CD4-positive, alpha-beta T cell treated with Interleukin-21 for 1 hour (primary cell): Measurements from ENCODE around the gene FKBP3.
"Not testable (repeated sequence)": the region's sequence is repeated elsewhere in the genome, so short reads cannot be mapped to it uniquely, and the experiment has no call there.

Experiments used
- DNase-seq: peaks from one replicate; pipeline ENCODE4 v3.0.0-alpha.2; 2020

The FKBP3 gene

DNA sequence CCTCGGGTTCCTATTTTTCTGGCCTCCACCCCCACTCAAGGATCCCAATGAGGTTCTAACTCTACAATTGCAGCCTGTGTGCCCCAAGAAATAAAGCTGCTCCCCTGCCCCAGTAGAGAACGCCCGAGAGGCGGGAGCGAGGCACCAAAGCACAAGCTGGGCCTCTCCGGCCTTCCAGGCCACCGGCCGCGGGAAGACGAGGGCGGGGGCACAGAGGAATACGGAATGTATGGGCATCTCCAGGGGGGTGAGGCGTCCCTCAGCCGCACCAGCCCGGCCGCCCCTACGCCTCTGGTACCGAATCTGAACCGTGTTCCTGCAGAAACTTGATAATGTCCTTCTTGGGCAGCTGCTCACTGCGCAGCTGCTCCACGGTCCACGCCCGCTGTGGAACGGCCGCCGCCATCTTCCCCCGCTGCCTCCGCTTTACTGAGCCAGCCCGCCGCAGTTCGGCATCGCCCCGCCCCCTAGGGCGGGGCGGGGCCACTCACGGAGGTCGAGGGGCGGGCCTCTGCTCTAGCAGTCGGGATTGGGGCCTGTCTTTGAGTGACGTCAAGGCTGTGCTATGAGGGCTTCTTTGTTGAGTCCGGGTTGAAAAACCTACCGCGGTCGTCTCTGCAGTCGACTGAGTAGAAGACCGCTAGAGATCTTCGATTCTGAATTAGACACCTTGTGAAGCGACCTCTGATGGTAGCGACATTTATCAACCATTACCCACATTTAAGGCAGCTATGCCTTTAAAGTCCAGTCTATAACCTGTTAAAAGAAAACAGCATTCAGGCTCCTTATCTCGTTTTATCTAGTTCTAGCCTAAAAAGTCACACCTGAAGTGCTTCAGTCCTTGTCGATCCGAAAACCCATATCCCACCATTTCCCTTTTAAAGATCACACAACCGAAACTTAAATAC lies at the start of gene FKBP3:
Gene FKBP3 (minus strand): TSS at position 431 of the 908 bp plus-strand sequence. CDS start 25 bp downstream, at position 406.
- peak; percentile 98 for DNase-seq

DNA sequence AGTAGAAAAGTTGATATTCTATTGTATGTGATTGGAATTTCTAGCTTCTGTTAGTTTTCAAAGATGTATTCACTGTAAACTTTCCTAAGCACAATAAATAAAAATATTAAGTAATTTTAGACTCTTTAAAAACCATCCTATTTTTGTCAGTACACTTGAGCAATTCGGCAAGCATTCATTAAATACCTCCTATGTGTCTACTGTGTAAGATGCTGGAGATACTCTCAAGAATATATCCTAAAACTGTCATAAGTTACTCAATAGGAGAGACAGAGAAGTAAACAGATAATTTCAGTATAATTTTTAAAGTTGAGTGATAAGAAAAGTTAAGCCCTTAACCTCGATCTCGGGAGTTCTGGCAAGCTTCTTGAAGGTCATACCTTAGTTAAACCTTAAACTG lies 47.5 kb upstream of the FKBP3 start:
- no peak for DNase-seq

DNA sequence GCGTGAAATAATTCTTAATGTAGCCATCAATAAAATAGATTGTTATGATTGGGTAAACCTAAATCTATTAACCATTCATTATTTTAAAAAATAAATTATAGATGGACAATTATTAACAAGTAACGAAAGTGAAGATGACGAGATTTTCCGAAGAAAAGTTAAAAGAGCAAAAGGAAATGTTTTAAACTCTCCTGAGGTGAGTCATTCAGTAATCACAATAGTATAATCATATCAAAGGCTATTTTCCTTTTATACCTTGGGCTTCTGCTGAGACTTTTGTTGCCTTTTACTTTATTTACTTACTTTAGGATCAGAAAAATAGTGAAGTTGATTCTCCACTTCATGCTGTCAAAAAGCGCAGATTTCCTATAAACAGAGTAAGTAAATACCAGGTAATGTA lies 47.0 kb upstream of the FKBP3 start:
- no peak for DNase-seq

DNA sequence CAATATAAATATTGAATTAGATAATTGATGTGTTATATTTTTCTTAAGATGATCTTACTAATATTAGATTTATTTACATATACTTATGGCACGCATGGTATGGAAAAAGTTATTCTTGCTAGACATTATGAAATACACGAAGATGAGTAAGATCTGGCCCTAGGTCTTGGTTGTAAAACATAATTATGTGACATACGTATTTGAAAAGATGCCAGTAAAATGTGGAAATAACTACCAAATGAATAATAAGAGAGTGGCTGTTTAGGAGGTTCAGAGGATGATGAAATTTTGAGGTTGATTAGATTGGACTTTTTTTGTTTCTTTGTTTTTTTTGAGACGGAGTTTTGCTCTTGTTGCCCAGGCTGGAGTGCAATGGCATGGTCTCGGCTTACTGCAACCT lies 42.8 kb upstream of the FKBP3 start:
- DNase-seq, result no peak

DNA sequence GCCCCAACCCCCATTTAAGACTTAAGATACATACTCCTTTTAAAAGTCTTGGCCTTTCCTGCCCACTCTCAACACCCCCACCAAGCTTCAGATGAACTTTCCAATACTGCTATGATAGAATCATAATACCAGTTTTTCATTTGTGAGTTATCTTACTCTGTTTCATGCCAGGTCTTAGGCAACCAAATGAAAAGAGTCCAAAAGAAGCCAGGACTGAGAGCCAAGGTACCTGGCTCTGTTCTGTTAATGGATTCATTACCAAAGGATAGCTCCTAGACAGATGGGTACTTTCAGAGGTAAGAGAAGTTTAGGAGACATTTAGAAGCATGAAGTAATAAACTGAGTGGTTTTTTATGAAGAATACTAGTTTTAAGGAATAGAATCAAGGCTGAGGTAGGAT lies 35.6 kb upstream of the FKBP3 start:
- no peak for DNase-seq

DNA sequence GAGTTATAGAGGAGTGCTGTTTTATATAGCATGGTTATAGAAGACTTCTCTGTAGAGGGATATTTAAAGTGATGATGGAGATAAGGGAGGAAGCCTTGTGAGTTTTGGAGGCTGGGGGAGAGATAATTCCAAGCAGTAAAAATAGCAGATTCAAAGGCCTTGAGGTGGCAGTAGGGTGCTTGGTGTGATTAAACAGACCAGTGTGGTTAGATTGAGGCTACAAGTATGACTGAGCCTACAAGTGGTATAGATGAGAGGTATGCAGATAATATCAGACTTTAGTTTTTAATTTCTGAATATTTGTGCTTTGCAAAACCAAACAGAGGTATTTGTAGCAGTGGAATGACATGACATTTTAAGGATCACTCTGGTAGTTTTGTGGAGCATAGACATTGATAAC lies 21.8 kb upstream of the FKBP3 start:
- DNase-seq, result no peak

DNA sequence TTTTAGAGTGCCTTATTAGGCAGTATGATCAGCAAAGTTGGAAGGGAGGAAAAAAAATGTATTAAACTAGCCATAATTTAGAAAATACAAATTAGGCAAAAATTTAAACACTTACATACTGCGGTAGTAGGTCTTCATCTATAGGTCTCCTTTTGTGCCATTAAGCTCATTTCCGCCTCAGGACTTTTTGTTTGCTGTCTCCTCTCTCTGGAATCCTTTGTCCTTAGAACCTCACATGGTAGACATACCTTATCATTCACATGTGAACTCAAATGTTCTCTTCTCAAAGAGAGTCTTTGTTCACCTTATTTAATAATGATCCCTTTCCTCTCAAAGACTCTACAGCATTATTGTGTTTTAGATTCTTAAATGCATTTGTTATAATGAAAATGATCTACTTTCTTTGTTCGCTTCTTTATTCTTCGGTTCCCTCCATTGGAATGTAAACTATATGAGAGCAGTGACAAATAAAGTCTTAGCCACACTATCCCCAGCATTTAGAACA lies 16.2 kb upstream of the FKBP3 start:
- DNase-seq, result no peak

DNA sequence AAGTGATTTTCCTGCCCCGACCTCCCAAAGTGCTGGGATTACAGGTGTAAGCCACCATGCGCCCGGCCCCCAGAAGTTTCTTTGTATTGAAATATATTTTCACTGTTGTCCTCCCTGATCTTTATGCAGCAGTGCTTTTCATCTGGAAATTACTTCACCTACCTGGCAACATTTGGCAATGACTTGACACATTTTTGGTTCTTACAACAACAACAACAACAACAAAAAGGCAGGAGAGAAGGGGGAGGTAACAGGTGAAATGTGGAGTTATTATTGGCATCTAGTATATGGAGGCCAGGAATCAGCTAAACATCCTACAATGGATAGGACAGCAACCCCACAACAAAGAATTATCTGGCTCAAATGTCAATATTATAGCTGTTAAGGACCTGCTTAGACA lies 15.3 kb upstream of the FKBP3 start:
- DNase-seq, result no peak

DNA sequence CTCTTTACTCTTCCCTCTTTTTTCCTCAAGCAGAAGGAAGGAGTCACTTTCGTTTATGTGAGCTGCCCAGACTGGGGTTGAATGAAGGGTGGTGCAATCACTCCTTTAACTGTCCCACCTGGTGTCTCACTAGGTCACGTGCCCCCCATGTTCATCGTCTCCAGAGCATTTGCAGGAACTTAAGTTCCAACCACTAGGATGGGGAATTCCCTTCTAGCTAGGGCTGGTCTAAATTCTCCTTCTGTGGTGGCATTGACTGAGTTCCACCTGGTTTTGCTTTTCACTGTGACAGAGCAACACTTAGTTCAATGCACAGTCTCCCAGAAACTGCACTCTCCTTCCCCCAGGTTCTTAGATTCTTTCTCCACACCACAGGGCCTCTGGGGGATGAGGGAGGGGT lies 10.9 kb upstream of the FKBP3 start:
- DNase-seq, result no peak

DNA sequence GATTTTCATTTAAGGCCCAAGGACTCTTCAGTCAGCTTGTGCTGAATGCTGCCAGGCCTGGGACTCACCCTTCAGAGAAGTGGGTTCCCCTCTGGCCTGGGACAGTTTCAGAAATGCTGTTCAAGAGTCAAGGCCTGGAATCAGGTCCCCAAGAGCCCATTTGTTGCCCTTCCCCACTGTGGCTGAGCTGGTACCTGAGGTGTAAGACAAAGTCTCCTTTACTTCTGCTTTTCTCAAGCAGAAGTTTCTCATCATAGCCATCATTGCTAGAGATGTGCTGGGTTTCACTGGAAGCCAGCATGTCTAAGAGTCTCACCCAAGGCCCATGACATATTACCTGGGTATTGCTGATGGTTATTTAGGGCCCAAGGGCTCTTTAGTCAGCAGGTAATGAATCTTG lies 10.4 kb upstream of the FKBP3 start:
- DNase-seq, result no peak

DNA sequence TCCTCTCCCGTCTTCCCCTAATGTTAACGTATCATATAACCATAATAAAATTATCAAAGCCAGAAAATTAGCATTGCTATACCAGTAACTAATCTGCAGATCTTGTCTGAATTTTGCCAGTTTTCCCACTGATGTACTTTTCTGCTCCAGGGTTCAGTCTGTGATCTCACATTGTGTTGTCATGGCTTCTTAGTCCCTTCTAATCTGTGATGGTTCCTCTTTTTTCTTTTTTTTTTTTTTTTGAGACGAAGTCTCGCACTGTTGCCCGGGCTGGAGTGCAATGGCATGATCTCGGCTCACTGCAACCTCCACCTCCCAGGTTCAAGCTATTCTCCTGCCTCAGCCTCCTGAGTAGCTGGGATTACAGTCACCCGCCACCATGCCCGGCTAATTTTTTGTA lies 7.8 kb upstream of the FKBP3 start:
- DNase-seq, result not testable (repeated sequence)

DNA sequence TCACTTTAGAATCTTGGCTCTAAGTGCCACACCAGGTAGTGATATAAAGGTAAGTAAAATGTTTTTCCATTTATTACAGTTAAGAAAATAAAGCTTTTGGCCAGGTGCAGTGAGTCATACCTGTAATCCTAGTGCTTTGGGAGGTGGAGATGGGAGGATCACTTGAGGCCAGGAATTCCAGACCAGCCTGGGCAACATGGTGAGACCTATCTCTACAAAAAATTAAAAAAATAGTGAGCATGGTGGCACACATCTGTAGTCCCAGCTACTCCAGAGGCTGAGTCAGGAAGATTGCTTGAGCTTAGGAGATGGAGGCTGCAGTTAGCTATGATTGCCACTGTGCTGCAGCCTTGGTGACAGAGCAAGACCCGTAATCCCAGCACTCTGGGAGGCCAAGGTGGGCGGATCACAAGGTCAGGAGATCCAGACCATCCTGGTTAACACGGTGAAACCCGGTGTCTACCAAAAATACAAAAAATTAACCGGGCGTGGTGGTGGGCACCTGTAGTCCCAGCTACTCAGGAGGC lies 6.4 kb upstream of the FKBP3 start:
- DNase-seq, result no peak

DNA sequence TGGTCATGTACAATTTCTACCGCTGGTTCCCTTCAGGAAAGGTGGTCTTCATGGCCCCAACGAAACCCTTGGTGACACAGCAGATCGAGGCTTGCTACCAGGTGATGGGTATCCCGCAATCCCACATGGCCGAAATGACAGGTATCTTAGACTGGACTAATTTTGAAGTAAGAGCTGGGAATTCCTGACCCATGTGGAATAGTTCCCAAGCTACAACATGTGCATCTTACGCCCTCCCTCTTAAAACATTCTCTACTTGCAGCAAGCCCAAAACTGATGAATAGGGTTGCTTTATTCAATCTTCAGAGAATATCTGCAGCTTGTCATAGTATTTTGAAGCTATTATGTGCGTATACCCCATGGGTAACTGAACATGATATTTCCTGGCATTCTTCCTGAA lies 2.1 kb upstream of the FKBP3 start:
- no peak for DNase-seq

DNA sequence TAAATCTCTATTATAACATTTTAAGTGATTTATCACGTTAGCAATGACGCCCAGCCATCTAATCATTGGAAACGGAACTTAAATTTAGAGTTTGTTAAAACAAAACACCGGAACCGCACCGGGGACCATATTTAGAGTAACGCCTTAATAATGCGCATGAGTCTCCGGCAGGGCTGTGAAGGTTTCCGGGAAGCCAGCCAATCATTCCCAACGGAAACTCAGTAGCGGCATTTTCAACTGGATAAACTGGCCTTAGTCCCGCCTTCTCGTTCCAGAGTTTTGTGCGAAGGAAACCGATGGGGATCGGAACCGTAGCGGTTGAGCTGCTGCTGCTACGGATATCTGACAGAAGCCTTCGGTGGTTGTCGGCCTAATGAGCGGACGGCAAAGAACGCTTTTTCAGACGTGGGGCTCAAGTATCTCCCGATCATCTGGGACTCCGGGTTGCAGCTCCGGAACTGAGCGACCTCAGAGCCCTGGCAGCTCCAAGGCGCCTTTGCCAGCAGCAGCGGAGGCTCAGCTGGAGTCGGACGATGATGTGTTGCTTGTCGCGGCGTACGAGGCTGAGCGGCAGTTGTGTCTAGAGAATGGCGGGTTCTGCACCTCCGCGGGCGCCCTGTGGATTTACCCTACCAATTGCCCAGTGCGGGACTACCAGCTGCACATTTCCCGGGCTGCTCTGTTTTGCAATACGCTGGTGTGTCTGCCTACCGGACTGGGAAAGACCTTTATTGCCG lies 1.5 kb upstream of the FKBP3 start, which contains the start of gene FANCM:
Gene FANCM (plus strand): TSS at position 272 of the 737 bp plus-strand sequence. CDS start 102 bp downstream, at position 374.
- peak; percentile 94 for DNase-seq

DNA sequence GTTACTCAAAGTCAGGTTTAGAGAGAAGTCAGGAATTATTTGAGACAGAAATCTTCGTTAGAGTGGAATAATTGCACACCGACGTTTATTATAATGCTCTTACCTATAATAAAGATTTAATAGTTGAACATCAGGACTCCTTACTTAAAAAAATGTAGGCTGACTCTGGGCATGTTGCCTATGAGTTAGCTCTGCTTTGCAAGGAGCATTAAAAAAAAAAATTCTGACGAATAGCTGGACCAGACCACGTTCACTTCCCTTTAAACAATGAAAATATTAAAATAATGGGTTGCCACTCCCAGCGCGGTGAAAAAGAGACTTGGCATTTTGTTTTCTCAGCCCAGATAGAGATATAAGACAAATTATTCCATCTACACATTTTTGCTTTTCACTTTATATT lies 875 bp upstream of the FKBP3 start:
- DNase-seq, result no peak

DNA sequence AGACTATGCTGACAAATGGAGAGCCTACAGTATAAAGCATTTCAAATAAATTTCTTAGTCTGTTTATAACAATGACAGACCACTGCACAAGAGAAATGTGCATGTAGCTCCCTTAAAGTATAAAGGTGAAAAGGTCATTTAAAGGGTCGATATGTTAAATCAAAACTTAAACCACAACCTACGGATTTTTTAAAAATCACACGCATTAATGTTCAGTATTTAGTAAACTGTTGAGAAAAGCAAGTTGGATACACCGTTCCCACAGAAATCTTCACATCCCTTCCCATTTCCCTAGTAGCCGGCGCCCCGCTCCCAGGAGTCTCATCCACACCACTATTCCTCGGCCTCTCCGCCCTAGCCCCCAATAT lies 614 bp downstream of the FKBP3 start:
- peak; percentile 10 for DNase-seq

DNA sequence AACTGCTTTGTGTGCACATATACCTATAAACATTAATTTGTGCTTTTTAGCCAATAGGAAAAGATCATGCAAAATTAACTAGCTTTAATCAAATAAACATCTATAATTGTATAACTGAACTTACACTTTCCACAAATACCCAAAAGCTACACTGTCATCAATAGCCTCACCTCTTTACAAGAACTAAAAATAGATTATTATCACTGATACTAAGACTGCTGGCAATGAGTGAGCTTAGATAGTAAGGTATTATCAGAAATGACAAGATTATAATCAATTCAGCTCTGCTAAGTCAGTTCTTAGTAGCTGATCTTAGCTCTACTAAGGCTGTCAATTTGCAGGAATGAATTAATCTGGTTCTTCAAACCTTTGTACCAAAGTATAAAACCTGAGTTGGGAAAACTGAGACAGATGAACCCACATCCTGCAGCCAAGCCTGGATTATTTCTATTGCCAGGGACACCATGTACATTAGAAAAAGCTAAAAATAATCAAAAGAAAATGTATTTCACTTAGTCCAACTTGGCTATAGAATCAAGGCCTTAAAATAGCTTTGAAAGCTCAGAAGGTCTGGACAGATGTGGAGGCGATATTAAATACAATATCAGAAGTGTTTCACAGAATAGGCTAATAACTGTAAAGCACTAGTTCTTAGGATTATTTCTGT lies 5.2 kb downstream of the FKBP3 start:
- DNase-seq, result no peak

DNA sequence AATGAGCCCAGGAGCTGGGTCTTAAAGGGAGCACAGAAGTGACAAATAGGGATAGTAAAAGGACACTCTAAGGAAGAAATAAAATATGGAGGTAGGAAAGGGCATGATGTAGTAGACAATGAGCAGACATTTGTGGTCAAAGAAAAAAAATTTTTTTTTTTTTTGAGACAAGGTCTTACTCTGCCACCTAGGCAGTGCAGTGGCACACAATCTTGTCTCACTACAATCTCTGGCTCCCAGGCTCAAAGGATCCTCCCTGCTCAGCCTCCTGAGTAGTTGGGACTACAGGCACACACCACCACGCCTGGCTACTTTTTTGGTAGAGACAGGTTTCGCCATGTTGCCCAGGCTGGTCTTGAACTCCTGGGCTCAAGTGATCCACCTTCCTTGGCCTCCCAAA lies 8.5 kb downstream of the FKBP3 start:
- no peak for DNase-seq

DNA sequence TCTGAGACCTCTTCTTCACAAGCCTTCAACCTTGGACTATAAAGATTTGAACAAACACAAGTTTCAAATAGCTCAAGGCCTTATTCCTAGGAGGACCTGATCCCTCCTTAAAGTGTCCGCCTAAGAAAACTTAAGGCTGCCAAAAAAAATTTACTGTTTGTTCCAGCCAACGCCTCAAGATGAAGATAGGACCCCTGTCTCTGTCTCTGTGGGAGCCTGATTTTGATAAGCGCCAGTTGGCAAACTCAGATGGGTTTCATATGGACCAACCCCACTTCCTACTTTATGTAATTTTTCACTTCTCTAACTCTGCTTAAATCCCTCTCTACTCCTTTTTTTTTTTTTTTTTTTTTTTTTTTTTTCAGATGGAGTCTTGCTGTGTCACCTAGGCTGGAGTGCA lies 11.0 kb downstream of the FKBP3 start:
- no peak for DNase-seq

DNA sequence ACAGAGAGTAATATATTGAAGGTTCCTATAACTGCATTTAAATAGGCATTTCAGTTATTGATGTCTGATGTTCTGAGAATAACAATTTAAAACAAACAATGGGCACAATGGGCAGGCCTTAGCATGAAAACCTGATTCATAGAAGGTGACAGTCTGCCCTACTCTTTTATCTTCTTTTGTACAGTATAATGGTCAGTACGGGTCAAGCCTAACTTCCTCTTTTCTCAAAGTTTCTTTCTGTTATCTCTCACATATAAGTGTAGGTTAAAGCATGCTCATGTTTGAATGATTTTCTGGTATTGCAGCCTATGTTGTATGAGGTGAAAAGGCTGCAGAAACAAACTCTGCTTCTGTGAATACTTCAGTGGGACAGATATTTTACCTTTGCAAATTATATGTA lies 14.2 kb downstream of the FKBP3 start:
- no peak for DNase-seq

DNA sequence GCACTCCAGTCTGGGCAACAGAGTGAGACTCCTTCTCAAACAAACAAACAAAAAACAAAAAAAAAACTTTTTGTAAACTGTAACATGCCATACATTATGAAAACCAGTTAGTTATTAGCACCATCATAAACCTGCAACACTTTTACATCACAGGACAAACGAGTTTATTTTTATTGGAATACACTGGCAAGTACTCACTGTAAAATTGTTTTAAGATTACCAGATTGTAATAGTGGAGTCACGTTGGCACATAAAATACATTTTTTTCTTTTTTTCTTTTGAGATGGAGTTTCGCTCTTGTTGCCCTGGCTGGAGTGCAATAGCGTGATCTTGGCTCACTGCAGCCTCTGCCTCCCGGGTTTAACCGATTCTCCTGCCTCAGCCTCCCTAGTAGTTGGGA lies 15.7 kb downstream of the FKBP3 start:
- DNase-seq, result no peak

DNA sequence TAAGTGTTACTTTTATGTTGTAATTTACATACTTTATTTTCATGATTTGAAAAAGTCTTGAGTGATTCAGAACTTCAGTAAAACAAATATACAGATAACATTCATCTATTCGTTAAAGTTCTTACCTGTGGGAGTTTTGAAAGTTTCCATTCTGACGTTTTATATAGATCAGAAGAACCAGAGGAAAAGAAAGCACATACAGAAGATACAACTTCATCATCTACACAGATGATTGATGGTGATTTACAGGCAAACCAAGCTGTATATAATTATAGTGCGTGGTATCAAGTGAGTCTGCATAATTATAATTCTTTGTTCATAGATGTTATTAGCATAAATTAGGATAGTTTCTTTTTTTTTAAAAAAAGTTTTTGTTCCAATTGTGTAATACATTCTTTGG lies 20.0 kb downstream of the FKBP3 start:
- no peak for DNase-seq
